Muscle layer of duodenum (tissue), 2 donors: ENCODE data around the gene SERBP1.

Source experiments
- H3K27ac ChIP-seq: one replicate; pipeline ENCODE4 v1.7.0; 2013; ENCODE audit warnings: mild to moderate bottlenecking, low read length
- H3K27me3 ChIP-seq: one replicate; pipeline ENCODE4 v1.7.0; 2013; ENCODE audit warnings: low read depth, mild to moderate bottlenecking, control low read depth, low read length
- H3K36me3 ChIP-seq, 2 donors: one replicate each; pipeline ENCODE4 v1.7.0; 2013; ENCODE audit warnings: low read length in 2 of 2, control low read depth in 1 of 2, mild to moderate bottlenecking in 1 of 2; ENCODE audit not compliant: insufficient read depth in 2 of 2, control insufficient read depth in 1 of 2
- H3K4me1 ChIP-seq, 2 donors: one replicate each; pipeline ENCODE4 v1.7.0; 2013; ENCODE audit warnings: low read length in 2 of 2, mild to moderate bottlenecking in 2 of 2, control low read depth in 1 of 2, moderate library complexity in 1 of 2; ENCODE audit not compliant: insufficient read depth in 2 of 2, control insufficient read depth in 1 of 2
- H3K4me3 ChIP-seq, 2 donors: one replicate each; pipeline ENCODE4 v1.7.0; 2013; ENCODE audit warnings: low read length in 2 of 2, low read depth in 1 of 2, mild to moderate bottlenecking in 1 of 2
- H3K9me3 ChIP-seq, 2 donors: one replicate each; pipeline ENCODE4 v1.7.0; 2013; ENCODE audit warnings: low read length in 2 of 2, control low read depth in 1 of 2, mild to moderate bottlenecking in 1 of 2; ENCODE audit not compliant: control insufficient read depth in 1 of 2
- donor health status: healthy.

The SERBP1 gene

DNA sequence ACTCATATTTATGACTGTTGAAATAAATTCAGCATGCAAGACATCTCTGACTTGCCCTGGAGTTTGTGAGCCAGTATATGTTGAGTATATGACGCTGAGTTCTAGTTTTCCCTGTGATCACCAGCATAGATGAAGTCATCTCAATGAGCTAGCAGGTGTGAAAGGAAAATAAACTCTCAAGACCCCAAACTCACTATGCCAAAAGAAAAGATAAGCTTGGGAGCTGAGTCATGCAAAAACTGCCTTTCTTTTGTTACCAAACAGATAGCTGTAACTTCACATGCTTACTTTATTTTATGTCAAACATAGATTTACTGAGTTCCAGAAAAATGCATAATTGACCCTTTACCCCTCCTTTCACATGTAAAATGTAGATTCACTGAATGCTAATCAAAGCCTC lies 52.9 kb downstream of the SERBP1 start:
- no peaks in the 10 kb centered on the region for H3K27me3 ChIP-seq
- peaks cover 0 to 8% of the 10 kb centered on the region in 2 donors for H3K36me3 ChIP-seq
- no peak overlapping the region for H3K4me3 ChIP-seq
- no peaks in the 10 kb centered on the region for H3K9me3 ChIP-seq
- H3K27ac ChIP-seq, result no peak overlapping the region
- no peaks in the 10 kb centered on the region for H3K4me1 ChIP-seq

- H3K4me3 ChIP-seq, result no peak overlapping the region
- no peaks in the 10 kb centered on the region for H3K4me1 ChIP-seq
- H3K9me3 ChIP-seq, result no peaks in the 10 kb centered on the region
- no peaks in the 10 kb centered on the region for H3K27me3 ChIP-seq
- H3K27ac ChIP-seq, result no peak overlapping the region
- H3K36me3 ChIP-seq, result peaks cover 0 to 8% of the 10 kb centered on the region in 2 donors
Observed at GRCh38 chr1:67376381-67376780, 53.8 kb downstream of the SERBP1 start.

DNA sequence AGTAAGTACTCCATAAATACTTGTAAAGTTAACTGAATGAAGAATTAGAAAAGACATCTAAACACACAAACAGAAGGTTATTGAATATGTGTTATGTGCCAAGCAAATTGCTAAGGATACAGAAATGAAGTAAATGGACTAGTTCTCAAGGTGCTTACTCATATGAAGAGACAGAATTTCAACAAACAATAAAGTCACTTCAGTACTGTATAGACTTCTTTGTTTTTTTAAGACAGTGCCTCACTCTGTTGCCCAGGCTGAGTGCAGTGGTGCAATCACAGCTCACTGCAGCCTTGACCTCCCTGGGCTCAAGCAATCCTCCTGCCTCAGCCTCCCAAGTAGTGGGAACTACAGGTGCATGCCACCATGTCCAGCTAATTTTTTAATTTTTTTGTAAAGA lies 57.3 kb downstream of the SERBP1 start:
- Histone ChIP-seq H3K4me3 (no peak overlapping the region), H3K27ac (no peak overlapping the region), H3K9me3 (no peaks in the 10 kb centered on the region), H3K4me1 (no peaks in the 10 kb centered on the region), H3K27me3 (no peaks in the 10 kb centered on the region), H3K36me3 (no peaks in the 10 kb centered on the region)

- H3K27ac ChIP-seq, result no peak overlapping the region
- H3K27me3 ChIP-seq, result no peaks in the 10 kb centered on the region
- no peak overlapping the region for H3K4me3 ChIP-seq
- no peaks in the 10 kb centered on the region for H3K4me1 ChIP-seq
- no peaks in the 10 kb centered on the region for H3K36me3 ChIP-seq
- H3K9me3 ChIP-seq, result no peaks in the 10 kb centered on the region
Observed at GRCh38 chr1:67372136-67372535, 58.1 kb downstream of the SERBP1 start.

GRCh38 chr1:67371681-67372080 lies 58.5 kb downstream of the SERBP1 start:
- H3K36me3 ChIP-seq, result no peaks in the 10 kb centered on the region
- H3K27me3 ChIP-seq, result no peaks in the 10 kb centered on the region
- no peak overlapping the region for H3K4me3 ChIP-seq
- H3K9me3 ChIP-seq, result no peaks in the 10 kb centered on the region
- H3K27ac ChIP-seq, result no peak overlapping the region
- H3K4me1 ChIP-seq, result no peaks in the 10 kb centered on the region

DNA sequence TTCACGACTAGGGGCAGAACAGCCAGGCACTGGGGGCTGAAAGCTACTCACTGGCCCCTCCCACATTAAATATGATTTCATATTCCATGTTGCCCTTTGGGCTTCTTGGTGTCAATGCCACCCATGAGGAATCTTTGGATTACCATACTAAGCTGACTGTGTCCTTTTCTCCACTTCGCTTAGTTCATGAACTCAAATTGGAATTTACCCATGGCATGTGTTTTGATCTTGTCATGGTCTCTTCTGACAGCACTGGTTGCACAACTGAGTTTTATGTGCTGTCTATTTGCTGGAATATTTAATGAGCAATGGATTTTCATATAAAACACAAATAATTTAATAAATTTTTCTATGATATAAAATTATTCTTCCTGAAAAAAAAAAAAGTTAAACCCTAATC lies 59.2 kb downstream of the SERBP1 start:
- H3K27ac ChIP-seq, result no peak overlapping the region
- no peaks in the 10 kb centered on the region for H3K27me3 ChIP-seq
- no peak overlapping the region for H3K4me3 ChIP-seq
- H3K4me1 ChIP-seq, result no peaks in the 10 kb centered on the region
- no peaks in the 10 kb centered on the region for H3K36me3 ChIP-seq
- no peaks in the 10 kb centered on the region for H3K9me3 ChIP-seq

DNA sequence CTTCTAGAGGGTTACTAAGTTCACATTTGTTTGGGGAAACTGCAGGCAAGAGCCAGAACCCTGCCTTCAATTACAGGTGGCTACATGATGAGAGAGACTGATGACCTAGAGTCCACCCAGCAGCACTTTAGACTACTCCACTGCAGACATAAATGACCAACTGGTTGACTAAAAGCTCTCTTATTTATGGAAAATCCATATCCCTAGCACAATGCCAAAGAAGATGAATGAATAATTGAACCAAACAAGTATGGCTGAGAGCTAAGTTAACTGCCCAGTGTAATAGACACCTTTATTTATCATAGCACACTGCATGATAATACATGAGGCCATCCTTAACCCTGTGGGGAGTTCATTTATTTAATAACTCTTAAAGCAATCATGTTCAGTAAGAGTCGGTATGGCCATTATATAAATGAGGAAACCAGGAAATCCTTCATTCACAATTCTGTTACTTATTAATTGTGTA lies 62.1 kb downstream of the SERBP1 start:
- no peaks in the 10 kb centered on the region for H3K27me3 ChIP-seq
- H3K27ac ChIP-seq, result no peak overlapping the region
- H3K4me3 ChIP-seq, result no peak overlapping the region
- H3K36me3 ChIP-seq, result no peaks in the 10 kb centered on the region
- H3K4me1 ChIP-seq, result no peaks in the 10 kb centered on the region
- H3K9me3 ChIP-seq, result no peaks in the 10 kb centered on the region

DNA sequence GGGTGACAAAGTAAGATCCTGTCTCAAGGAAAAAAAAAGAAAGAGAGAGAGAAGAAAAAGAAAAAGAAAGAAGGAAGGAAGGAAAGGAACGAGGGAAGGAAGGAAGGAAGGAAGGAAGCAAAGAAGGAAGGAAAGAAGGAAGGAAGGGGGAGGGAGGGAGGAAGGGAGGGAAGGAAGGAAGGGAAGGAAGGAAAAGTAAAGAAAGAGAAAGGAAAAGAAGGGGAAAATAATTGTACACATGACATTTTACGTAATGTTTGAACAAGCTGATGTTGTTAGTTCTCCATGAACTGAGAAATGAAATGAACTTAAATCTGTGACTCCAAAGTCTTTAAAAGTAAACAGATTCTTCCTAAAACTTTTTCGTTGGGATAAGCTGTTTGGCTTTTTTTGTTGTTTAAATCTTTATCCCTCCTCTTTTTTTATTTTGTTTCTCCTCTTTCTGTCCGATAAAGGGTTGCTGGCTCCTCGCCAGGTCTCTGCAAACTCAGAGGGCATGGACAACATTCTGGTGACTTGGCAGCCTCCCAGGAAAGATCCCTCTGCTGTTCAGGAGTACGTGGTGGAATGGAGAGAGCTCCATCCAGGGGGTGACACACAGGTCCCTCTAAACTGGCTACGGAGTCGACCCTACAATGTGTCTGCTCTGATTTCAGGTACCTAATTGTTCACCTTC lies 62.7 kb downstream of the SERBP1 start:
- Histone ChIP-seq H3K36me3 (no peaks in the 10 kb centered on the region), H3K4me3 (no peak overlapping the region), H3K4me1 (no peaks in the 10 kb centered on the region), H3K9me3 (no peaks in the 10 kb centered on the region), H3K27ac (no peak overlapping the region), H3K27me3 (no peaks in the 10 kb centered on the region)

- Histone ChIP-seq H3K9me3 (no peaks in the 10 kb centered on the region), H3K4me1 (no peaks in the 10 kb centered on the region), H3K4me3 (no peak overlapping the region), H3K36me3 (no peaks in the 10 kb centered on the region), H3K27ac (no peak overlapping the region), H3K27me3 (no peaks in the 10 kb centered on the region)
Observed at GRCh38 chr1:67361641-67362040, 68.6 kb downstream of the SERBP1 start.

DNA sequence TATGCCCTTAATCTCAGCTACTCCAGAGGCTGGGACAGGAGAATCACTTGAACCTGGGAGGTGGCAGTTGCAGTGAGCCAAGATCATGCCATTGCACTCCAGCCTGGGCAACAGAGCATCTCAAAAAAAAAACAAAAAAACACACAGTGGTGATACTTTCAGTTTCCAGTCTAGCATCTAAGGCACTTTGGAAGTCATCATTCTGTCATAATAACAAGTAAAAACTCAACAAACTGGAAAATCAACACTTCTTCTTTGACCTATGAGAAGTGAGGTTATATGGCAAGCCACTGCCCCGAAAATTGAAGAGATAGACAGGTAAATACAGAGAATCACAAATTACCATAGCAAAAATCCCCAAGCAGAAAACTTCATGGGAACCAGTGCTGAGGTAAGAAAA lies 70.6 kb downstream of the SERBP1 start:
- H3K9me3 ChIP-seq, result no peaks in the 10 kb centered on the region
- no peaks in the 10 kb centered on the region for H3K36me3 ChIP-seq
- H3K27me3 ChIP-seq, result no peaks in the 10 kb centered on the region
- H3K4me1 ChIP-seq, result no peaks in the 10 kb centered on the region
- no peak overlapping the region for H3K27ac ChIP-seq
- no peak overlapping the region for H3K4me3 ChIP-seq
